ENCODE results near the gene BARX1. TPM values are rescaled to one million over a fixed set of nuclear protein-coding genes. Genes with fewer than 3 reads are reported as not detected.

Gene BARX1
- not detected for total RNA-seq

GRCh38 chr9:93955111-93955980 lies at the start of gene BARX1:
TSS of gene BARX1 (minus strand) at chr9:93955355. CDS start at chr9:93955146, 209 bp downstream.

Other genes starting within 250 kb of the BARX1 start
- gene PTPDC1, start 129.1 kb upstream of the BARX1 start, total RNA-seq, result 21.0 TPM